Fibroblast of skin of right quadriceps (primary cell): ENCODE results near the gene CDH12.

ENCODE experiments used
- DNase-seq: peaks from one replicate; pipeline ENCODE4 v3.0.0-alpha.2; 2013

CDH12 gene

DNA sequence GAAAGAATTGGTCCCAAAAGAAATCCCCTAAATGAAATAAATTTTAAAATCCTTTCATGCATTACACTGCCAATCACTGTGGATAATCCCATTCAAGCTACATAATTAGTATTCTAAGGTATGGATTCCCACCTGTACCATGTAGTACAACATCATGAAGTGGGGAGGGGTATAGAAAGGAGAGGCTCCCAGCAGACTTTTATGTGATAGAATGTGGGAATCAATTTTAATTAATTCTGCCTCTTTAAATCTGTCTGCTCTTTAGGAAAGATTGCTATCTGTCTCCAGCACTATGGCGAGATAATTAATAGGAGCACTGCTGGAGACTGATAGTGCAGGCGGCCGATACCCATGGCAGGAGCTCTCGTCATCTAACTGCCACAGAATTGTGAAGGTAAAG, 95.4 kb downstream of the CDH12 start:
- no peak for DNase-seq

- no peak for DNase-seq
Measured at GRCh38 chr5:22754155-22754554, 99.0 kb downstream of the CDH12 start.

GRCh38 chr5:22751536-22751935, 101.6 kb downstream of the CDH12 start:
- DNase-seq, result no peak

GRCh38 chr5:22736443-22737003, 116.6 kb downstream of the CDH12 start:
- no peak for DNase-seq

- DNase-seq, result no peak
Measured at GRCh38 chr5:22734907-22735306, 118.2 kb downstream of the CDH12 start.

DNA sequence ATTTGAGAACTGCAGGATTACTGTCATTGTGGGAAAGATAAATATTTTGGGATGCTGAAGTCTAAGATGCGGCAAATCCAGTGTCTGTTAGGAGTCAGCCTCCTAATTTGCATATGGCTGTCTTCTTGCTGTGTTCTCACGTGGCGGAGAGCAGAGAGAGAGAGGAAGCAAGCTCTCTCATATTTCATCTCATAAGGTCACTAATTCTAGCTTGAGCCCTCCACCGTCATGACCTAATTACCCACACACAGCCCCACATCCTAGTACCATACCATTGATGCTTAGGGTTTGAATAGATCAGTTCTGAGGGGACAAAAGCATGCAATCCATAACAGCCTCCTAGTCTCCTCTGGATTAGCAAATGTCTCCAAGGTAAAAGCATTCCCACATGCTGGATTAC, 124.5 kb downstream of the CDH12 start:
- DNase-seq, result no peak

GRCh38 chr5:22722491-22722890, 130.7 kb downstream of the CDH12 start:
- no peak for DNase-seq

GRCh38 chr5:22722056-22722455, 131.1 kb downstream of the CDH12 start:
- DNase-seq, result no peak

DNA sequence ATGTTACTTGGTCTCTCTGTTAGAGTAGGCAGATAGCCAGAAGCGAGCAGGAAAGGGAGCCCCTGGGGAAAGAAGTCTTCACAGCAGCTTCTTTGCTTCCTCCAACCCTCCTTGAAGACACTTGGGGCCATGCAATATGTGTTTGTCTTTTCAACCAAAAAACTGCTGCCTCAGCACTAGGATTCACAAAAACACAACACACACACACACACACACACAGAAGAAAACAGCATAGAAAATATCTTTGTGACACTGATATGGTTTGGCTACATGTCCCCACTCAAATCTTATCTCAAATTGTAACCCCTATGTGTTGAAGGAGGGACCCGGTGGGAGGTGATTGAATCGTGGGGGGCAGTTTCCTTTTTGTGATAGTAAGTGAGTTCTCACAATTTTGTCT, 133.3 kb downstream of the CDH12 start:
- no peak for DNase-seq

- no peak for DNase-seq
Measured at GRCh38 chr5:22710660-22711059, 142.5 kb downstream of the CDH12 start.

- no peak for DNase-seq
Measured at GRCh38 chr5:22709743-22710142, 143.4 kb downstream of the CDH12 start.

DNA sequence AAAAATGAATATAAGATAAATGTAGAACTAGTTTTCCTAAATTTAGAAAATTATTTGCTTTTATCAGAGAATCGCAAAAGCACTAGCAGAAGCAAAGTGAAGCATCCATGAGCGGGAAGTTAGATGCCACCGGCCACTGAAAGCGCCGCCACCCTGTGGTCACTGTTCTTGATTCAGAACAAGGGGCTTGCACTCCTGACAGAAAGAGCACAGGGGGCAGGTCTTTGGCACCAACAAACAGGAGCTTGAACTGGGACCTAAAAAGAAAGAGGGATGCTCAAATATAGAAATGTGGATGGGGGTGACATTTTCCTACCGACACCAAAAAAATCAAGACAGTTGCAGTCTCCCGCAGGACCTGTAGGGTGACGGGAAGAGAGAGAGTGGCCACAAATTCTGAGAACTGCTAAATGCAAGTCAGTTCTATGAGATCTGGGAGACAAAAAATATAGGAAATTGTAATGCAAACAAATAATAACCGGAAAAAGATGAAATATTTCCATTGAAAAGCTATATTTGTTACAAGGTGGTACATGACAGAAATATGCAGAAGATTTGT, 144.3 kb downstream of the CDH12 start:
- no peak for DNase-seq

DNA sequence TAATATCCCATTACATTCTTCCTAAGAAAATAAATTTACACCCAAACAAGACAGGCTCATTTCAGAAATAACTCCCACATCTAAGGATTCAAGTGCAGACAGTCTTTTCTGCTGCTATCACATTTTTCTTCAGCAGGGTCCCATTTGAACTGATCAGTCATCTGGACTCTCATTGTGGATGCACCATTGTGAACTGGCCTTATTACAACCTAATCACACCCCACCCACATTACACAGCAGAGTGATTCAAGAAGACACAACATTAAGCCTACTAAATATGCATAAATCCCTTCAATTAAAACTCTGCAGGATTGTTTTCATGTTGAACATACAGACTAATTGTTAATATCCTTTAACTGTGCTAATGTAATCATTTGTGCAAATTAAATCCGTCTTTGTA, 146.2 kb downstream of the CDH12 start:
- no peak for DNase-seq

- DNase-seq, result no peak
Measured at GRCh38 chr5:22699319-22699718, 153.8 kb downstream of the CDH12 start.

DNA sequence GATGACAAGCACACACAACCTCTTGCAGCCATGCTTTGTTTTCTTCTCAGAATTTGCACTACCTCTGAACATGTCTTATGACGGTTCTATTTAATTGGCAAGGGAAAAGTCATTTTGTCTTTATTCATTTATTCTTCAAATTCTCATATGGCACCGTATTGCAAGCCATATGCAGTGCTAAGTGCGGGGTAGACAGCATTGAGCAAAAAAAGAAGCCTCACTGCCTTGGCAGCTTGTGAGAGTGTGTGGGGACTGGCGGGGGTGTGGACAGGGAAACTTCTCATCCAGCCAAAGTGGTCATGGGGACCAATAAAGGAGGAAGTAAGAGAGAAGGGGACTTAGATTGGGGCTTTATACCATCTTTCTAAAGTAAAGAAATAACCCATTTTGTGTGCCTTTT, 160.0 kb downstream of the CDH12 start:
- no peak for DNase-seq

GRCh38 chr5:22683050-22683449, 170.1 kb downstream of the CDH12 start:
- DNase-seq, result no peak

DNA sequence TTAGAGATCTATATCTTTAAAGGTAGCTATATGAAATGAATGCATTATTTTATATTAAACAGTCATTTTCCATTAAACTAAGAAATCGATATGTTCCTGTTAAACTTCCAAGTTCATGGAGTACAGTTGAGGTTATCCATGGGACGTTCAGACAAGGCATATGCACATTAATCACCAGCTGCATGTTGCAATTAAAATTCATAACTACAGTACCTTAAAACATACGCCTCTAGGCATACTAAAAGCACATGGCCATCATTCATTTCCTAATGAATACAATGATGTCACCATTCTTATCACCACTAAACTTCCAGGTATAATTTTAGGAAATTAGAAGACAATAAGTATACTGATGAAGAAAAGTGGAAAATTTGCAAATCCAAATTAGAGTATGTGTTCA, 174.3 kb downstream of the CDH12 start:
- no peak for DNase-seq

DNA sequence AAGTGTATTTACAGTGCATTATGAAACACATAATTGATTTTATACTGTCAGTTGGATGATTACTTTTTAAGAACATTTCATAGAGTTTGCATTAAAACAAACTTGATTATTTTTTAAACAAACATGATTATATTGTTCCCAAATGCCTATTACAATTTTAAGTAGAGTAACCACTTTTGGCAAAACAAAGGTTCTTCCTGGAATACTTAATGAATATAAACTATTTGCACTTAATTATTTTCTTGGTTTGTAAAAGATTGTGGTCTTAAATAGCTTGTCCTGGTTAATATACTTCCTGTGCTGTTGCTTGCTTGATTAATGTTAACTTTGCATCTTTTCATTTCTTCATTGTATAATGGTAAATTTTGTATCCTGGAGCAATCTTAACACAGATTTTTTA, 180.0 kb downstream of the CDH12 start:
- no peak for DNase-seq

DNA sequence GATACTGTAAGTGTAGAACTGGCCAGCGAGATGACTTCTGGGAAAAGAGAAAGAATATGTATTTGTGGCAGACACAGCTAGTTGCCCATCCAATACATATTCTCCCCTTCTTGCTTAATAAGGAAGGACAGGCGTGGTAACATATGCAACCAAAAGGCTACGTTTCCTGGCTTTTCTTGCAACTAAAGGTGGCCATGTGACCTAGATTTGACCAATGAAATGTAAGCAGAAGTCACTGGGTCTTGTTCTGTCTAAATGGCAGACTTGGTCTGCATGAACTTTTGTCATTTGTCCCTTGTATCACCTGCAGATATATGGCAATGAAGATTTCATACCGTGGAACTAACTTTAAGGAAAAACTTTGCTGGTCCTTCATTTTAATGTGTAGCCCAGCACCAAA, 183.8 kb downstream of the CDH12 start:
- no peak for DNase-seq

GRCh38 chr5:22665801-22666200, 187.3 kb downstream of the CDH12 start:
- no peak for DNase-seq

DNA sequence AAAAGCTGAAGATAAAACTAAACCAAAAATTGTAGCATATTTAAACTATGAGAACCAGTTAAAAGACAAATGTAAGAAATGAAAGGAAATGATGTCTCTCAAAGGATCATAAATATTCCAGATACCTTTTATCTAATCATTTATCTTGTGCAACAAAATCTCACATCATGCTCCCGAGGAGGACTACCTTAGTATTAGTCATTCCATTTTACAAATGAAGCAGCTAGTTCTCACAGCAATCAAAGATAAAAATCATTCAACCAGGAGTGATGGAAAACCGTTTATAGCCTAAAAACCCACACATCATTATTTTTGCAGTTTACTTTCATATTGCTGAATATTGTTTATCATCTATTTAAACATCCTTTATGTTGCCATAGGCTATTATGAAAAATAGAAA, 190.0 kb downstream of the CDH12 start:
- no peak for DNase-seq

DNA sequence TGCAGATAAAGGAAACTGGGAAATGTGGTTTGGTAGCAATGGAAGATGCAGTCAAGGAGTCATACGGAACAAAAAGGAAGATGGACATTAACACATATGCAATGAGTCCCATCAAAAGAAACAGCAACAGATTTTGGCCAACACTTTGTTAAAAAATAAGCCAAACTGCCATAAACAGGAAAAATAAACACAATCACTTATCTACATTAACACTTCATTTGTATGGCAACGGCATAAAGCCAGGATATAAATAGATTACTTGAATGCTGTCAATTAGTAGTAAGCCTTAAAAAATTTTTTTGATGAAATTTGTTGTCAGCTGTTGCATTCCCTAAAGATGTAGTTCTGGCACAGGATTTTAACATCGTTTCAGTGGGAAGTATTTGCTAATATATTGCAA, 190.8 kb downstream of the CDH12 start:
- DNase-seq, result no peak

DNA sequence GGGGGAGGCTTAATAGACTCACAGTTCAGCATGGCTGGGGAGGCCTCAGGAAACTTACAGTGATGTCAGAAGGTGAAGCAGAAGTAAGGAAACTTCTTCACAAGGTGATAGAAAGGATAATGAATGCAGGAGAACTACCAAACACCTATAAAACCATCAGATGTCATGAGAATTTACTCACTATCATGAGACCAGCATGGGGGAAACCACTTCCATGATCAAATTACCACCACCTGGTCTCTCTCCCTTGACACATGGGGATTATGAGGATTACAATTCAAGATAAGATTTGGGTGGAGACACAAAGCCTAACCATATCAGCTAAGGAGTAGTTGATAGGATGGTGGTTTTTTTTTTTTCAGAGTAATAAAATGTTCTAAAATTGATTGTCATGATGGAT, 201.8 kb downstream of the CDH12 start:
- DNase-seq, result no peak

GRCh38 chr5:22650511-22650910, 202.6 kb downstream of the CDH12 start:
- no peak for DNase-seq

- DNase-seq, result no peak
Measured at GRCh38 chr5:22649074-22649473, 204.1 kb downstream of the CDH12 start.

DNA sequence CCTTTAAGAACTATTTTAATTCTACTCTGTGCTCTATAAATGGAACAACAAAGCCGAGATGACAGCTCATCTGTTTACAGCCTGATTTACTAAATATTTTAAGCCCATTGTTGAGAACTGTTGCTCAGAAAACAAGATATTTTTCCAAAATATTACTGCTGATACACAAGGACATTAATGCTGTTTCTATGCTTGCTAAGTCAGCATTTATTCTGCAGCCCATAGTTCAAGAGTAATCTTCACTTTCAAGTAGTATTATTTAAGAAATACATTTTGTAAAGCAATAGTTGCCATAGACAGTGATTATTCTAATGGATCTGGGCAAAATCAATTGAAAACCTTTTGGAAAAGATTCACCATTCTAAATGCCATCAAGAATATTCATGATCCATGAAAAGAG, 208.3 kb downstream of the CDH12 start:
- DNase-seq, result no peak
